Right ventricle myocardium superior (tissue), 1 donor: Measurements from ENCODE around the gene SPEM3. TPM values are rescaled to one million over a fixed set of nuclear protein-coding genes. Genes with fewer than 3 reads are reported as not detected.

Experiments used
- ATAC-seq: fragments of 200-7000 bp; cut with Tn5 transposase; one replicate; pipeline ENCODE4 v1.9.1; 2020; ENCODE audit warnings: mild to moderate bottlenecking; ENCODE audit not compliant: poor library complexity
- DNase-seq: peaks from one replicate; pipeline ENCODE4 v3.0.0-alpha.2; 2020
- intact Hi-C: fragments of 100-400 bp; cut with DNase I; formaldehyde crosslinking; loops from one replicate; pipeline ENCODE4 v1.11.2; 2022
- total RNA-seq: library from RNA; stranded (reverse); fragmentation: NEBNext Ultra II Directional; extraction: Animal tissue kit (Norgen Biotek cat#: 25700); gene quantifications from one replicate; pipeline ENCODE4 v1.2.1, GENCODE V29; 2021
- donor health status: DM: no; HTN: yes; CAD: no; lungs with severe emphysema.

SPEM3 gene
- total RNA-seq, 1 donor from 2014 or later = not detected

- DNase-seq (no peak), ATAC-seq (no peak)
- intact Hi-C loops = no loop called here
Observed at GRCh38 chr17:7416323-7416722, 12.3 kb upstream of the SPEM3 start.

DNA sequence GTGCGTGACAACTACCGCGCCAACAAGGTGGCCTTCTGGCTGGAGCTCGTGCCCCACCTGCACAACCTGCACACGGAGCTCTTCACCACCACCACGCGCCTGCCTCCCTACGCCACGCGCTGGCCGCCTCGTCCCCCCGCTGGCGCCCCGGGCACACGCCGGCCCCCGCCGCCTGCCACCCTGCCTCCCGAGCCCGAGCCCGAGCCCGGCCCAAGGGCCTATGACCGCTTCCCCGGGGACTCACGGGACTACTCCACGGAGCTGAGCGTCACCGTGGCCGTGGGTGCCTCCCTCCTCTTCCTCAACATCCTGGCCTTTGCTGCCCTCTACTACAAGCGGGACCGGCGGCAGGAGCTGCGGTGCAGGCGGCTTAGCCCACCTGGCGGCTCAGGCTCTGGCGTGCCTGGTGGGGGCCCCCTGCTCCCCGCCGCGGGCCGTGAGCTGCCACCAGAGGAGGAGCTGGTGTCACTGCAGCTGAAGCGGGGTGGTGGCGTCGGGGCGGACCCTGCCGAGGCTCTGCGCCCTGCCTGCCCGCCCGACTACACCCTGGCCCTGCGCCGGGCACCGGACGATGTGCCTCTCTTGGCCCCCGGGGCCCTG lies 11.5 kb upstream of the SPEM3 start:
- ATAC-seq (no peak), DNase-seq (no peak)
- intact Hi-C loops = no loop called here

DNA sequence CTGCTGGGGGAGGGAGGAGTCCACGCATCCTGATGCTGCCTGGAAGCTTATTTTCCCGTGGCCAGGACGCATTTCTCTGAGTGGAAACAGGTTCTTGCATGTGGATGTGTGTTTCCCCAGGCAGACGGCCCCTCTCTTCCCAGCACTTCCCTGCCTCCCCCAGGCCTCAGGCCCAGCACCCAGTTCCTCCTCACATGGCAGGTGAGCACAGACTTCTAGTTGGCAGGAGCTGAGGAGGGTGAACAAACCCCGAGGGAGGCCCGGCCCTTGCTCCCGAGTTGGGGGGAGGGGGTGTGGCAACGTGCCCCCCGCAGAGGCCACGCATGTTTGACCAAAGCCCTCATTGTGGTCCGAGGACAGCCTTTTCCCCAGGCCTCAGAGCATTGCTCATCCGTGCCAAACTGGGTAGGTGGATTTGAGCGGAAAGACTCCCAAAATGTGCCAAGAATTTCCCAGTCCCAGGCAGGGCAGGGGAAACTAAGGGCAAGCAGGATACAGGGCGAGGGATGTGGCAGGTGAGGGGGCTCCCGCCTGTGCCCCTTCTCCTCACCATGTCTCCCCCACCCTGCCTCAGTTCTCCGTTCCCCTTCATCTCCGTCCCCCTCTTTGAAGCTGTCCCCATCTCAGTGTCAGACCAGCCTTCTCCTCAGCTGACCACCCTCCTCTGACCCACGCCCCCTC lies 10.0 kb upstream of the SPEM3 start:
- DNase-seq (no peak), ATAC-seq (no peak)
- intact Hi-C loops = no loop called here

DNA sequence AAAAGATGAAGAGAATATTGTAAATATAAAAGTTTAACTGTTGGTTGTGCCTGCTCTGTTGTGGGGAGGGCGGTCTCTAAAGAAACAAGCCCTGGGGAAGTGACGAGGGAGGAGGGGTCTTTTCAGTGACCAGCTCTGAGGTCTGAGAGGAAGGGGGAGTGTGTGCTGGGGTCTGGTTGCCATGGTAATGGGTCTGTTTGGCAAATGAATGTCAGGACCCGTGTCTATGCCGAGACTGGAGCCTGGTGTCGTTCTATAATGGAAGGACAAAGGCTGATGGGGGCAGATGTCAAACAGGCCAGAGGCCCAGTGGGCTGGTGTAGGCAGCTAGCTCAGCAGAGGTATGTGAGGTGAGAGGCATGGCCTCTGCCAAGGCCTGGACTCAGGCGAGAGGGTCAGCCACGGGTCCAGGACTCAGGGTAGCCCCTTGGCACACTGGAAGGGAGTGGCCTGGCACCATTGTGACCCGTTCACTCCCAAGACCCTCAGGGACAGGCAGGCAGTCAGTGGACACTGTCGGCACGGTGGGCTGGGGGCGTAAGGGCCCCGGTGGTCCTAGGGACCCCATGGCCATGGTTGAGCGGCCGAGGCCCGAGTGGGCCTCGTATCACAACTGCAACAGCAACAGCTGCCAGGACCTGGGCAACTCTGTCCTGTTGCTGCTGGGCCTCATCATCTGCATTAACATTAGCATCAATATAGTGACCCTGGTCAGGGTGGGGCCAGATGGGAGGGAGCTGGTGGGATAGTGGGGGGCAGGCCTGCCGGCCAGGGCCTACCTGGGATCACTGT lies 8.6 kb upstream of the SPEM3 start, which contains the start of gene SPEM1:
Gene SPEM1 (plus strand): TSS at position 506 of the 792 bp plus-strand sequence. CDS start 61 bp downstream, at position 567.
- intact Hi-C loops = no loop called here
- no peak for ATAC-seq
- DNase-seq = no peak

DNA sequence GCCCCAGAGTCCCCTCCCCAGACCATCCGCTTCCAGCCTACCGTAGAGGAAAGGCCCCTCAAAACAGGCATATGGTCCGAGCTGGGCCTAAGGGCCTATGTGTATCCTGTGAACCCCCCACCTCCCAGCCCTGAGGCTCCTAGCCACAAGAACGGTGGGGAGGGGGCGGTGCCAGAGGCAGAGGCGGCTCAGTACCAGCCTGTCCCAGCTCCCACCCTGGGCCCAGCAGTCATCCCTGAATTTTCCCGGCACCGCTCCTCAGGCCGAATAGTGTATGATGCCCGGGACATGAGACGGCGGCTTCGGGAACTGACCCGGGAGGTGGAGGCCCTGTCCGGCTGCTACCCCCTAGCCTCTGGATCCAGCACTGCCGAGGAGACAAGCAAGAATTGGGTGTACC lies 7.5 kb upstream of the SPEM3 start:
- intact Hi-C loops = no loop called here
- no peak for ATAC-seq
- DNase-seq = no peak

GRCh38 chr17:7423679-7424078 lies 5.0 kb upstream of the SPEM3 start:
- ATAC-seq = no peak
- no peak for DNase-seq
- intact Hi-C loops = no loop called here

- DNase-seq (no peak), ATAC-seq (no peak)
- intact Hi-C loops = no loop called here
Observed at GRCh38 chr17:7425316-7425715, 3.3 kb upstream of the SPEM3 start, which contains the start of gene SPEM2. TSS of gene SPEM2 (plus strand) at chr17:7425616. CDS start at chr17:7425689, 73 bp downstream.

- ATAC-seq (no peak), DNase-seq (no peak)
- intact Hi-C loops = no loop called here
Observed at GRCh38 chr17:7425756-7426155, 2.9 kb upstream of the SPEM3 start.

DNA sequence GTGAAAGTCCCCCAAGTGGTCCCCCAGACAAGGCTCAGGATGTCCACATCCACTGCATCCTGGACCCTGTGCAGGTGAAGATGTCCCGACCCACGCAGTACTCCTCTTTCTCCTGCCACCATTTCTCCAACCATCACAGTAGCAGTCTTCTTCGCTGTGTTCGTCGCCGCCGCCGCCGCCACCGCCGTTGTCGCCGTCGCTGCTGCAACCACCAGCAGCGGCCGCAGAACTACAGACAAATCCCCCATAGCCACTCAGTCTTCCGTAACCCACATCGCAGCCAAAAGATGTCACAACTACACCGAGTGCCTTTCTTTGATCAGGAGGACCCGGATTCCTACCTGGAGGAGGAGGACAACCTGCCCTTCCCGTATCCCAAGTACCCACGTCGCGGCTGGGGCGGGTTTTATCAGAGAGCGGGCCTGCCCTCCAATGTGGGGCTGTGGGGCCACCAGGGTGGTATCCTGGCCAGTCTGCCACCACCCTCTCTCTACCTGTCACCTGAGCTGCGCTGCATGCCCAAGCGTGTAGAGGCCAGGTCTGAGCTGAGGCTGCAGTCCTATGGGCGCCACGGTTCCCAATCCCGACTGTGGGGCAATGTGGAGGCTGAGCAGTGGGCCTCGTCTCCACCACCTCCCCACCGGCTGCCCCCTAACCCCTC lies 2.3 kb upstream of the SPEM3 start:
- DNase-seq = no peak
- ATAC-seq = no peak
- intact Hi-C loops = no loop called here

- intact Hi-C loops = no loop called here
- no peak for DNase-seq
- ATAC-seq = no peak
Observed at GRCh38 chr17:7426896-7427489, 1.7 kb upstream of the SPEM3 start.

DNA sequence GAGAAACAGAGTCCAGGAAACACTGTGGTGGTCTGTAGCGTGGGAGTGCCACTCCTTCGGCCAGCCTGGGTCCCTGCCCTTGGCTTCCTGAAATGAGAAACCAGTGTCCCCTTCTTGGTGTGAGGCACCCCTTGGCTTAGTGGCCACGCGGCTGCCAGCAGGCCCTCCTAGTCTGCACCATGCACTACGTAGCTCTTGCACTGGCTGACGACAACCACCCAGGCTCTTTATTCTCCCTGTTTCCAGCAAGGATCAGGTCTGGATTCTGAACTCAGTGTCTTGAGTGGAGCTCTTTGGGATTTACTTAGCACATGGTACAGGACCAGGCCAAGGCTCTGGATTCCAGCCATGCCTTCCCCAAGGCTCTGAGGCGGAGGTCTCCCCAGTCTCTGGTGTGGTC lies 1.1 kb upstream of the SPEM3 start:
- intact Hi-C loops = no loop called here
- DNase-seq (no peak), ATAC-seq (no peak)

DNA sequence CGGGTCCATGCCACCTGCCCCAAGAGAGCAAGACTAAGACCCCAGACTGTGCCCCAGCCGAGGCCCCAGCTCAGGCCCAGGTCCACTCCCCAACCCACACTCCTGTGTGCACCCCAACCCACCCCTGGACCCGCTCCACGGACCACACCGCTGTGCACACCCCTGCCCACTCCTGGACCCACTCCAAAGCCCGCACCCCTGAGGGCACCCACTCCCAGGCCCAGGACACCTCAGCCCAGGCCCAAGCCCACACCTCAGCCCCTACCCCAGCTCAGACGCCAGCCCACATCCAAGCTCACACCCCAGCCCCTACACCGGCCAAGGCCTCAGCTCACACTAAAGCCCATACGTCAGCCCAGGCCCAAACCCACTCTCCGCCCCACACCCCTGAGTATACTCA lies 1.1 kb downstream of the SPEM3 start:
- DNase-seq (no peak), ATAC-seq (no peak)
- intact Hi-C loops = loop anchor here (10.0 kb wide), 1 partner anchor 75 kb away; the partner anchor contains the start of genes KCTD11 and TMEM95

DNA sequence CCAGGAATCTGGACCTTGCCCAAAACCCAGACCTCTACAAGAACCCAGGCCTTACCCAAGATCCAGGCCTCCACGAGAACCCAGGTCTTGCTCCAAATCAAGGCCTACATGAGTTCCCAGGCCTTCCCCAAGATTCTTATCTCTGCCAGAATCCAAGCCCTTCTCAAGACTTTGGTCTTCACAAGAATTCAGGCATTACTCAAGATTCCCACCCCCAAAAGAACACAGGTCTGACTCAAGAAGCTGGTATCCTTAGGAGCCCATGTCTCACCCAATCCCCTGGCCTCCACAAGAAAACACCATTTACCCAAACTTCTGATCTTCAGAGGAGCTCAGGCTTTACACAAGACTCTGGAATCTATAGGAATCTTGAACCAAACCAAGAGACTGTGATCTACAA lies 2.6 kb downstream of the SPEM3 start:
- no peak for DNase-seq
- no peak for ATAC-seq
- intact Hi-C loops = loop anchor here (10.0 kb wide), 1 partner anchor 76 kb away; the partner anchor contains the start of genes KCTD11 and TMEM95

DNA sequence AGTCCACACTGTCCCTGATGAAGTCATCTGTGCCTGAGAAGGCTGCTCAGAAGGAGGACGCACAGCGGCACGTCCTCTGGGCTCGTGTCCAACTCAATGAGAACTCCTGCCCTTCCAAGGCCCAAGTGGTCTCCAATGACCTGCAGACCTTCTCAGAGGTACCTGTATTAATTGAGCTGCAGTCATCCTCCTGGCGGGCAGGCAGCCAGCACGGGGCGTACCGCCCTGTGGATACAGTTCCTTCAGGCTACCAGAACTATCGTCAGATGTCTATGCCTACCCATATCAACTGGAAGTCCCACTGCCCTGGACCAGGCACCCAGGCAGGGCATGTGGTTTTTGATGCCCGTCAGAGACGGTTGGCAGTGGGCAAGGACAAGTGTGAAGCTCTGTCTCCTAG lies 3.6 kb downstream of the SPEM3 start:
- intact Hi-C loops = loop anchor here (10.0 kb wide), 1 partner anchor 77 kb away; the partner anchor contains the start of genes KCTD11 and TMEM95
- ATAC-seq (no peak), DNase-seq (no peak)

- DNase-seq (peak; percentile 71), ATAC-seq (peak; percentile 1)
- intact Hi-C loops = loop anchor here (2.0 to 10.0 kb wide), 3 partner anchors 46 to 125 kb away; partner anchors contain the start of genes KCTD11, POLR2A, SENP3 and SLC35G6
Observed at GRCh38 chr17:7435676-7436555, 7.3 kb downstream of the SPEM3 start.

- intact Hi-C loops = loop anchor here (2.0 to 10.0 kb wide), 3 partner anchors 46 to 124 kb away; partner anchors contain the start of genes KCTD11, POLR2A, SENP3 and SLC35G6
- ATAC-seq (peak; percentile 80), DNase-seq (peak; percentile 87)
Observed at GRCh38 chr17:7436556-7437368, 8.1 kb downstream of the SPEM3 start.
